ENCODE data around the gene KIFC3. TPM values are rescaled to one million over a fixed set of nuclear protein-coding genes. Genes with fewer than 3 reads are reported as not detected.
A peak's percentile ranks its signal among the peaks of the same experiment; 100 is the strongest.

KIFC3 gene
- total and polyA plus RNA-seq, 7 donors: 2.5 to 31.2 (median 10.0) TPM

GRCh38 chr16:57739756-57740422 lies 62.4 kb downstream of the KIFC3 start:
- no peaks in the 10 kb centered on the region for H3K27me3 ChIP-seq
- H3K9me3 ChIP-seq: no peaks in the 10 kb centered on the region
- 95% methylated on average over 18 of the region's 18 CpGs for WGBS, 2 donors
- H3K4me1 ChIP-seq: peaks cover 0 to 16% (median 14%) of the 10 kb centered on the region in 4 donors
- DNase-seq: no peak
- H3K4me3 ChIP-seq: no peak overlapping the region
- intact Hi-C loops (cut with DNase I): loop anchor here (5.0 to 10.0 kb wide), 4 partner anchors 62 to 775 kb away; partner anchors contain the start of genes CFAP20, CIAPIN1, COQ9 and KIFC3
- H3K36me3 ChIP-seq: peaks cover 0 to 20% (median 2%) of the 10 kb centered on the region in 4 donors
- H3K27ac ChIP-seq: no peak overlapping the region
- TF ChIP-seq CTCF (IDR thresholded peaks at IDR 0.05) (no peak), EP300 (IDR thresholded peaks at IDR 0.05) (no peak), POLR2AphosphoS5 (IDR thresholded peaks at IDR 0.05) (no peak), POLR2A (IDR thresholded peaks at IDR 0.05) (no peak)

- peaks cover 0 to 23% (median 18%) of the 10 kb centered on the region in 4 donors for H3K4me1 ChIP-seq
- peaks cover 0 to 14% (median 0%) of the 10 kb centered on the region in 4 donors for H3K36me3 ChIP-seq
- no peaks in the 10 kb centered on the region for H3K27me3 ChIP-seq
- 97 to 98% methylated on average over 7 of the region's 7 CpGs for WGBS, 2 donors
- intact Hi-C loops (cut with DNase I): loop anchor here (5.0 to 10.0 kb wide), 4 partner anchors 63 to 776 kb away; partner anchors contain the start of genes CFAP20, CIAPIN1, COQ9 and KIFC3
- no peak for DNase-seq
- no peak for TF ChIP-seq EP300 (IDR thresholded peaks at IDR 0.05)
- TF ChIP-seq POLR2AphosphoS5 (IDR thresholded peaks at IDR 0.05): no peak
- TF ChIP-seq POLR2A (IDR thresholded peaks at IDR 0.05): no peak
- no peaks in the 10 kb centered on the region for H3K9me3 ChIP-seq
- H3K4me3 ChIP-seq: no peak overlapping the region
- no peak overlapping the region for H3K27ac ChIP-seq
These were observed 63.4 kb downstream of the KIFC3 start for GRCh38 chr16:57738844-57739243.

GRCh38 chr16:57736419-57737351 lies 65.6 kb downstream of the KIFC3 start:
- peaks cover 0 to 4% (median 0%) of the 10 kb centered on the region in 4 donors for H3K36me3 ChIP-seq
- H3K27ac ChIP-seq: peak overlapping the region; percentile 74 to 84 (median 80)
- DNase-seq: peak; percentile 67
- peaks cover 0 to 23% (median 18%) of the 10 kb centered on the region in 4 donors for H3K4me1 ChIP-seq
- WGBS, 2 donors: 8 to 14% methylated on average over 23 of the region's 23 CpGs
- H3K9me3 ChIP-seq: no peaks in the 10 kb centered on the region
- intact Hi-C loops (cut with DNase I): loop anchor here (5.0 to 10.0 kb wide), 4 partner anchors 66 to 778 kb away; partner anchors contain the start of genes CFAP20, CIAPIN1, COQ9 and KIFC3
- TF ChIP-seq CTCF (IDR thresholded peaks at IDR 0.05): no peak
- no peak for TF ChIP-seq POLR2A (IDR thresholded peaks at IDR 0.05)
- TF ChIP-seq EP300 (IDR thresholded peaks at IDR 0.05): no peak
- H3K27me3 ChIP-seq: no peaks in the 10 kb centered on the region
- peak overlapping the region; percentile 83 to 97 (median 93) for H3K4me3 ChIP-seq

GRCh38 chr16:57735755-57736418 lies 66.4 kb downstream of the KIFC3 start, which contains the start of gene KATNB1:
Gene KATNB1 (plus strand): TSS chr16:57735770. CDS start chr16:57737244, 1,474 bp downstream.
- DNase-seq: peak; percentile 69

More at GRCh38 chr16:57735755-57736418, 66.4 kb downstream of the KIFC3 start, which contains the start of gene KATNB1:
- TF ChIP-seq EP300 (IDR thresholded peaks at IDR 0.05) (no peak), CTCF (IDR thresholded peaks at IDR 0.05) (no peak), POLR2A (IDR thresholded peaks at IDR 0.05) (no peak), POLR2AphosphoS5 (IDR thresholded peaks at IDR 0.05) (peak in 2 of 4 donors; percentile 45 to 50)
- Histone ChIP-seq H3K36me3 (peaks cover 0 to 4% (median 0%) of the 10 kb centered on the region in 4 donors), H3K27me3 (no peaks in the 10 kb centered on the region), H3K4me3 (peak within 1 kb of the TSS; percentile 83 to 97 (median 93)), H3K27ac (peak within 1 kb of the TSS; percentile 88 to 93 (median 90)), H3K9me3 (no peaks in the 10 kb centered on the region), H3K4me1 (peaks cover 0 to 23% (median 18%) of the 10 kb centered on the region in 4 donors)
- WGBS, 2 donors: 1% methylated on average over 35 of the region's 35 CpGs
- intact Hi-C loops (cut with DNase I): loop anchor here (2.0 to 10.0 kb wide), 5 partner anchors 66 to 779 kb away; partner anchors contain the start of genes CFAP20, CIAPIN1, COQ9 and KIFC3

All from sigmoid colon (tissue), 7 donors.